Measurements from ENCODE around the gene IMPDH1.

DNA sequence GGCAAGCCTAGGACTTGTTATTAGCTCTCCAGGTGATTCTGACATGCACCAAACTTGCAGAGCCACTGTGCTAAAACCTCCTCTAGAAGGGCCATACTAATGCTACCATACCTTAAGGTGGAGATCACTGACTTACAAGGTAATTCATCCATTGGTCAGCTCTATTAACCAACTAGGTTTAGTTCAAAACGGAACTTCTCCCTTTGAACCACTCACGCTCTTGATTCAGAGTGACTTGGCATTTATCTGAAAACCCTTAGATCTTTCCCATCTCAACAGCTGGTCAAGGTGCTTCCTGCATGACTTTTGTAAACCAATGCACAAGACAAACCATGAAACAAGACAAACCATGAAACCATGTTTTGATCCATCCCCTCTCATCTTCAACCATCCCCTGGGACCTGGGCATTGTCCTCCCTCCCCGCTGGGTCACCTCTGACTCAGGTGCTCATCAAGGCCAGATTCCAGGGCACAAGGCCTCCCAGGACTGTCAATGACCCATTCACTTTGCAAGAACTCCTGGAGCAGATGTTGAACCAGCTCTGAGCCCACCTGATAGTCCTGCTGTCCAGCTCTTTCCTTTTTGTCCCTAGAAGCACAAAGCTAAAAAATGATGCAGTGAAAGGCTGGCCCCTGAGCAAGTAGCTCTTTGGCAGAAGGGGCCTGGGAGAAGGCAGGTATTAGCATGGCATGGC, 18.8 kb downstream of the IMPDH1 start:
- TF ChIP-seq, protein P1, sequence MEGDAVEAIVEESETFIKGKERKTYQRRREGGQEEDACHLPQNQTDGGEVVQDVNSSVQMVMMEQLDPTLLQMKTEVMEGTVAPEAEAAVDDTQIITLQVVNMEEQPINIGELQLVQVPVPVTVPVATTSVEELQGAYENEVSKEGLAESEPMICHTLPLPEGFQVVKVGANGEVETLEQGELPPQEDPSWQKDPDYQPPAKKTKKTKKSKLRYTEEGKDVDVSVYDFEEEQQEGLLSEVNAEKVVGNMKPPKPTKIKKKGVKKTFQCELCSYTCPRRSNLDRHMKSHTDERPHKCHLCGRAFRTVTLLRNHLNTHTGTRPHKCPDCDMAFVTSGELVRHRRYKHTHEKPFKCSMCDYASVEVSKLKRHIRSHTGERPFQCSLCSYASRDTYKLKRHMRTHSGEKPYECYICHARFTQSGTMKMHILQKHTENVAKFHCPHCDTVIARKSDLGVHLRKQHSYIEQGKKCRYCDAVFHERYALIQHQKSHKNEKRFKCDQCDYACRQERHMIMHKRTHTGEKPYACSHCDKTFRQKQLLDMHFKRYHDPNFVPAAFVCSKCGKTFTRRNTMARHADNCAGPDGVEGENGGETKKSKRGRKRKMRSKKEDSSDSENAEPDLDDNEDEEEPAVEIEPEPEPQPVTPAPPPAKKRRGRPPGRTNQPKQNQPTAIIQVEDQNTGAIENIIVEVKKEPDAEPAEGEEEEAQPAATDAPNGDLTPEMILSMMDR (IDR thresholded peaks at IDR 0.05; ENCODE audit: low read depth, low read length), result no peak
- TF ChIP-seq EZH2phosphoT487 (IDR thresholded peaks at IDR 0.05; ENCODE audit: low read depth), result no peak
